Colon (tissue), 2 donors: Measurements from ENCODE around the gene TGM2.

ENCODE experiments used
- FAIRE-seq: peaks from 2 replicates; lab custom pipeline; 2012; peaks lifted over from hg19 to GRCh38; lab: Jason Lieb, UNC
- donor health status: control.
- donor health status: control.

TGM2 gene

GRCh38 chr20:38132156-38132909, 32.7 kb downstream of the TGM2 start:
- no peak for FAIRE-seq

- FAIRE-seq = no peak
Measured at GRCh38 chr20:38131588-38132121, 33.4 kb downstream of the TGM2 start.

DNA sequence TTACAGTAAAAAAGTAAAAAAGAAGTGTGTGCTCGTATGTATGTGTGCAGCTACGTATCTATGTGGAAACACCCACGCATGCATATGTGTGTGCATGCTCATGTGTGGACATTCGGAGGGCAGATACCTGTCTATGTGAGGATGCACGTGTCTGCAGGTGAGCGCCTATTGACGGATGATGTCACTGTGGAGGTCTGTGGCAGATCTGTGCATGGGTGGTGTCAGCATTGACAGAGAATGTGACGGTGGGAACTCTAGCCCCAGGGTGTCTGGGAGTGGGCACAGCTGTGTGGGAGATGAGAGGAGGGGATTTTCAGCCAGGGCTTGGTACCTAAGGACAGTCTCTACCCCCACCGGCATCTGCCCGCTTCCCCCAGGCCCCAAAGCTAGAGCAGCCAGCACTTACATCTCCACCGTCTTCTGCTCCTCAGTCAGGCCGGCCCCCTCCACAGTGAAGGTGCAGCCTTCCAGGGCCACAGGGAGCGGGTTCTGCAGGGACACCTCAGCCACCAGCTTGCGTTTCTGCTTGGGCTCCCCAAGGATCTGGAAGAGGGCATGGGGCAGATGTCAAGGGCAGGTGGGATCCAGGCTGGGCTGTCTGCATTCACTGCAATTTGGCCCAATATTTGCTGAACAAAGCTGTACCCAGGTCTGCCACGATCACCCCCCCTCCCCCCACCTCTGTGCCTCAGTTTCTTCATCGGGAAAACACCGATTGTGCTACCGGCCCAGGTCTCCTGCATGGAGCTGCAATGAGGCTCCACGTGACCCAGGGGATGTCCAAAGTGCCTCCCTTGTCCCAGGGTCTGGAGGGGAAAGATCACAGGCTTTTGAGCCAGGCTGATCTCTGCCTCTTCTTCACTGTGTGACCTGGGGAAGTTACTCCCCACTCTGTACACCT, 34.1 kb downstream of the TGM2 start:
- no peak for FAIRE-seq

GRCh38 chr20:38129893-38130609, 35.0 kb downstream of the TGM2 start:
- no peak for FAIRE-seq

DNA sequence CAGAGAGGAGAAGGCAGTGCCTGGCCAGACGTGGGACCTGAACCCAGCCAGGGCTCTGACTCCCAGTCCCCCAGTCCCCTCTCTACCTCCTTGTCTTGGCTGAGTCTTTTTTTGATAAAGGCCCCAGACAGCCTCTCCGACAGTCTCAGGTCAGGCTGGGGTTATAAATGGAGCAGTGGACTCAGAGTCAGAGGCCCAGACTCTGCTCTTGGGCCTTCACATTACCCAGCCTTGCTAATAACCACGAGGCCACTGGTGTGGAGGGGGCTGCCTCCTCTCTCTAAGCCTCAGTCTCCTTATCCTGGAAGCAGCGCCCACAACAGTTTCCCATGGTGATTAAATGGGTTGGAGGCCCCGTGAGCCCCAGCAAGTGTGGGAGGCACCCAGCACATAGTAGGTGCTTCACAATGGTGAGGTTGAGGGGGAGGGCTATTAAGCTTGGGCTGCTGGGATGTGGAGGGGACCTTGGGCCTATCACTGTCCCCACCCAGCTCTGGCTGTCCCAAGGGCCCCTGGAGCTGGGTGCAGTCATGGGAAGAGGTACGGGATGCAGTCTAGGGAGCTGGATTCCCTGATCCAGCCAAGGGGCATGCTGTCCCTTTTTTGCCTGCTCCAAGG, 35.7 kb downstream of the TGM2 start:
- FAIRE-seq = no peak

GRCh38 chr20:38128691-38129090, 36.4 kb downstream of the TGM2 start:
- no peak for FAIRE-seq

DNA sequence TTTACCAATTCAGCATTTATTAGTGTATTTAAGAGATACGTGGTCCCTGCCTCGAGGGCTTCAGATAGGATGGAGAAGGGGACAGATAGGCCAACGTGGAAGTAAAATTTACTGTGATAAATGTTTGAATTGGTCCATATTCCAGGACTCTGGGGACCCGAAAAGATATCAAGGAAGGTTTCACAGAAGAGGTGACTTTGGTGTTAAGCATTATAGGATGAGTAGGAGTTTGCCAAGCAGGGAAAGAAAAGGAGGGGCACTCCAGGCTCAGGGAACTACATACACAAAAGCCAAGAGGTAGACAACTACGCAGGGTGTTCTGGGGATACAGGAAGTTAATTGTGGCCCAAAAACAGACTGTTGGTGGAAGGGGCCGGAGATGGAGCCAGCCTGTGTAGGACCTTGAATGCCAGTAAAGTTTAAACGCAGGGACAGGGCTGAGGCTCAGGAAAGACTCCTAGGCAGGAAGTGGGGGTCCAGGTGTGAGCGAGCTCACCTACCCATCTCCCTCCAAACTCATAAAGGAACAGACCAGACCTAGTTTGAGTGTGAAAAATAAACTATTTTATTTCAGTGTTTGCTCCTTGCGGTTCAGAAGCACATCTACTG, 37.0 kb downstream of the TGM2 start:
- no peak for FAIRE-seq

DNA sequence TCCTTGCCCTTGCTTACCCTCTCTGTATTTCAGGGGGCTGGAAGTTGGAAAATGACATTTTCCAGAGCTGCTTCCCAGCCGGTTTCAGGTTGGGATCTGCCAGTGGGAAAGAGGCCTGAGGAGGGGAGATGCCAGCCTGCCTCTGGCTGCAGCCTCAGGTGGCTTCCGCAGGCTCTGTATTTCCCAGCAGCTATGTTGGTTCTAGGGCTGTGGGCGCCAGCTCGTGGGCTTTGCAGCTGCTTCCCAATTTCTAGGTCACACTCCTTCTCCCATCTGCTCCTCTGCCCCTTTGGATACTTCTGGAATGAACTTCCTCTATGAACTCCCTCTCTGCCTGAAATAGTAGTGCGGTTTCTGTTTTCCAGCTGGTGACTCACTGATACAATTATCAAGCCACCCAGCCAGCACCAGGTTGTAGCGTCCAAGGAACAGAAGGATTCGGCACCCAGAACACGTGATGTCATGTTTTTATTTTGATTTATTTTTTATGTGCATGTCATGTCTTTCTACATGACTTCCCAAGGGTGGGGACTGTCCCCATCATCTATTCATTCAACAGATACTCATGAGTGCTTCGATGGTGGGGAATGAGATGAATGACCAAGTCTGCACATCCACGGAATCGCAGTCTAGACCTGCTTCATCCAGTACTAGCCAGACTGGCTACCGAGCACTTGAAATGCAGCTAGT, 38.0 kb downstream of the TGM2 start:
- FAIRE-seq = no peak

- FAIRE-seq = no peak
Measured at GRCh38 chr20:38126146-38126921, 38.7 kb downstream of the TGM2 start.

GRCh38 chr20:38125157-38126056, 39.7 kb downstream of the TGM2 start:
- no peak for FAIRE-seq

DNA sequence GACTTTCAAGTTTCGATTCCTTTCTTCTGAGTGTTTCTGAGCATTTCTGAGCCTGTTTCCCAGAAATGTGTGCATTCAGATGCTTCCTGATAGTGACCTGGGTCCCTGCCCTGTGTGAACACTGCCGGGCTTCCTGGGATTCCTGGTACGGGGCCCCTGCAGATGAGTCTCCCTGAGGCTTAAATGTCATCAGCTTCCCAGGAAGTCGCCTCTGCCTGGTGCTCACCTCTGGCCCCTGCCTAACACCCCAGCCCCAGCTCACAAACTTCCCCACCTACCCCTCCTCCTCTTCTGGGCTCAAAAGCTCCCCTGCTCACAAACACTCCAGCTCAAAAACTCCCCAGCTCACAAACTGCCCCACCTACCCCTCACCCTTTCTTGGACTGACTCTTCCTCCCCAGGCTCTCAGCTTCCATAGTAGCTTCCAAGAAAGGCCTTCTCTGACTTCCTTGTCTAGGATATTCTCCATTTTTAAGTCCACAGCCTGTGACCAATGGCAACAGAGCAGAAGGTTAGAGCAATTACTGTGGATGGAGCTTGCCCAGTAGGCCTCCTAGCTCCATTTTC, 42.0 kb downstream of the TGM2 start:
- FAIRE-seq = no peak

DNA sequence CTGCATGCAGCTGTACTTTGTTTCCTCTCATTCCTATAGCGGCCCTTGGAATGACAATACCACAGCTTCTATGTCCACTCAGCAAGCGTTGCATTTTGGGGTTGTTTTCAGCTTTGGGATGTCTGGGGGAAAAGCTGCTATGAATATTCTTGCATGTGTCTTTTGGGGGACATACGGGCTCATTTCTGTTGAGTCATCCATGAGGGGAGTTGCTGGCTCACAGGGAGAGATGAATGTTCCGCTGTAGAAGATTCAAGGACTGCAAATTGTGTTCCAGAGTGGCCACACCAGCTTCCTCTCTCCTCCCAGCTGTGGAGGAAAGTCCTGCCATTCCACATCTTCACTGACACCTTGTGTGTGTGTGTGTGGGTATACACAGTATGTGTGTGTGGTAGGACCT, 43.3 kb downstream of the TGM2 start:
- FAIRE-seq = no peak

DNA sequence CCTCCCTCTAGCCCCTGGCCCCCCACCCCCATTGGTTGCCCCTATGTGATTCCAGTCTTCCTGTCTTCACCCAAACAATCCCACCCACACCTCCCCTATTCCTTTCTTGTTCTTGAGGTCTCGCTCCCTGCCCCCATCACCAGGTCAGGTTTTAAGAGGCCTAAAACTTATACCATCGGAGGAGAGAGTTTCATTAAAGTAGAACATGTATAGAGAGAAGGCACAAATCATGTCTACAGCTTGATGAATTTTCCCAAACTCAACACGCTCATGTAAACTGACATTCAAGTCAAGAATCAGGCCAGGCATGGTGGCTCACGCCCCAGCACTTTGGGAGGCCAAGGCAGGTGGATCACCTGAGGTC, 44.5 kb downstream of the TGM2 start:
- FAIRE-seq = no peak

GRCh38 chr20:38119446-38119845, 45.6 kb downstream of the TGM2 start:
- FAIRE-seq = no peak

GRCh38 chr20:38117635-38118034, 47.4 kb downstream of the TGM2 start:
- FAIRE-seq = no peak

GRCh38 chr20:38117205-38117604, 47.9 kb downstream of the TGM2 start:
- no peak for FAIRE-seq

GRCh38 chr20:38116409-38117165, 48.5 kb downstream of the TGM2 start:
- FAIRE-seq = no peak

DNA sequence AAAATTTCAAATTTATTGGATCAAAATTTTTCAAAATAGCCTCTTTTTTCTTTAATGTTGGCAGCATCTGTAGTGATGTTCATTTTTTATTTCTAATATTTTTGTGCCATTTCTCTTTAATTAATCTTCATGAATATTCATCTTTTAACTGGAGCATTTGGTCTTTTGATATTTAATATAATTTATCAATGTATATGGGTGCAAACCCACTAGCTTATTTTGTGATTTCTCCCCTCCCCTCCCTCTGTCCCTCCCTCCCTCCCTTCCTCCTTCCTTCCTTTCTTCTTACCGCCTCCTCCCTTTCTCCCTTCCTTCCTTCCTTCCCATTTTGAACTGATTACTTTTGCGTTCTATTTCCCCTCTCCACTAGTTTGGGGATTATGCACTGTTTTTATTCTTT, 49.2 kb downstream of the TGM2 start:
- FAIRE-seq = no peak
